Measurements from ENCODE around the gene NR0B1.

- TF ChIP-seq CTCF (IDR thresholded peaks at IDR 0.05) (no peak), MXI1 (IDR thresholded peaks at IDR 0.05; ENCODE audit: low read depth, low read length) (no peak), RAD21 (IDR thresholded peaks at IDR 0.05; ENCODE audit: low read length) (no peak), REST (IDR thresholded peaks at IDR 0.05; ENCODE audit: low read depth, low read length) (no peak), FOXJ3 (CRISPR knock-in tag; IDR thresholded peaks at IDR 0.05) (no peak)
Observed at GRCh38 chrX:30309139-30309571, at the start of gene NR0B1.
